Occipital lobe (tissue), 2 donors: ENCODE data around the gene ING1. TPM values are rescaled to one million over a fixed set of nuclear protein-coding genes. Genes with fewer than 3 reads are reported as not detected.
"Not testable (repeated sequence)": the region's sequence is repeated elsewhere in the genome, so short reads cannot be mapped to it uniquely, and the experiment has no call there.

Source experiments
- DNase-seq: peaks from one replicate; lab custom pipeline; 2025; lab: John Stamatoyannopoulos, UW
- total RNA-seq: library from RNA; depleted of rRNA; stranded (reverse); fragments of >200 nt; gene quantifications from one replicate; pipeline ENCODE4 v1.2.3, GENCODE V29; 2014

The ING1 gene
- total RNA-seq, 1 donor from 2014 or later: 19.0 TPM

GRCh38 chr13:110714797-110715394 is 1.4 kb downstream of the ING1 start:
- no peak for DNase-seq

- peak; percentile 100 for DNase-seq
Measured at GRCh38 chr13:110715395-110716246, 2.1 kb downstream of the ING1 start.

GRCh38 chr13:110716247-110716515 is 2.7 kb downstream of the ING1 start:
- DNase-seq: no peak

GRCh38 chr13:110719036-110719710 is 5.7 kb downstream of the ING1 start:
- no peak for DNase-seq

- DNase-seq: no peak
Measured at GRCh38 chr13:110722971-110723370, 9.5 kb downstream of the ING1 start.

GRCh38 chr13:110723598-110723997 is 10.1 kb downstream of the ING1 start:
- no peak for DNase-seq

GRCh38 chr13:110726153-110726552 is 12.7 kb downstream of the ING1 start:
- DNase-seq: not testable (repeated sequence)

- no peak for DNase-seq
Measured at GRCh38 chr13:110726726-110727125, 13.2 kb downstream of the ING1 start.

GRCh38 chr13:110731072-110731471 is 17.6 kb downstream of the ING1 start:
- no peak for DNase-seq

GRCh38 chr13:110734561-110734960 is 21.1 kb downstream of the ING1 start:
- no peak for DNase-seq

- DNase-seq: no peak
Measured at GRCh38 chr13:110737555-110737954, 24.1 kb downstream of the ING1 start.

GRCh38 chr13:110743687-110744086 is 30.2 kb downstream of the ING1 start:
- DNase-seq: no peak

GRCh38 chr13:110746438-110746837 is 32.9 kb downstream of the ING1 start:
- no peak for DNase-seq

- DNase-seq: no peak
Measured at GRCh38 chr13:110748271-110748670, 34.8 kb downstream of the ING1 start.

GRCh38 chr13:110756219-110756631 is 42.7 kb downstream of the ING1 start:
- no peak for DNase-seq

- no peak for DNase-seq
Measured at GRCh38 chr13:110757296-110757695, 43.8 kb downstream of the ING1 start.

- no peak for DNase-seq
Measured at GRCh38 chr13:110758195-110758805, 44.8 kb downstream of the ING1 start.

- no peak for DNase-seq
Measured at GRCh38 chr13:110759710-110760109, 46.2 kb downstream of the ING1 start.

- DNase-seq: no peak
Measured at GRCh38 chr13:110760611-110761010, 47.1 kb downstream of the ING1 start.

- no peak for DNase-seq
Measured at GRCh38 chr13:110766671-110767430, 53.4 kb downstream of the ING1 start.

GRCh38 chr13:110767476-110767875 is 54.0 kb downstream of the ING1 start:
- no peak for DNase-seq
